HUES64 (cell line): ENCODE results near the gene GREB1L.

Source experiments
- H3K27ac ChIP-seq: 2 replicates; pipeline ENCODE4 v1.7.0; 2013; ENCODE audit warnings: low read depth, low read length, inconsistent platforms
- H3K27me3 ChIP-seq: 2 replicates; pipeline ENCODE4 v1.6.1; 2013; ENCODE audit warnings: mild to moderate bottlenecking, low read length; ENCODE audit not compliant: insufficient read depth
- H3K36me3 ChIP-seq: 2 replicates; pipeline ENCODE4 v1.6.1; 2013; ENCODE audit warnings: mild to moderate bottlenecking, low read length; ENCODE audit not compliant: insufficient read depth
- H3K4me1 ChIP-seq: 2 replicates; pipeline ENCODE4 v1.6.1; 2013; ENCODE audit warnings: mild to moderate bottlenecking, low read length, moderate library complexity; ENCODE audit not compliant: insufficient read depth
- H3K4me3 ChIP-seq: 2 replicates; pipeline ENCODE4 v1.5.1; 2013; ENCODE audit warnings: mild to moderate bottlenecking, low read length, moderate library complexity
- H3K9ac ChIP-seq: 2 replicates; pipeline ENCODE4 v1.6.1; 2013; ENCODE audit warnings: mild to moderate bottlenecking, low read depth, low read length
- H3K9me3 ChIP-seq: 2 replicates; pipeline ENCODE4 v1.6.1; 2013; ENCODE audit warnings: low read depth, low read length; ENCODE audit not compliant: insufficient read depth
- WGBS: fragments of 150-250, 120-280 bp; methylation state at CpG from one replicate; pipeline ENCODE4 v1.1.7; 2013; ENCODE audit warnings: missing lambda C conversion rate; 5-methylcytosine and 5-hydroxymethylcytosine counted together

The GREB1L gene

GRCh38 chr18:21457179-21457535 is 215.1 kb downstream of the GREB1L start:
- Histone ChIP-seq H3K9me3 (no peaks in the 10 kb centered on the region), H3K36me3 (peaks cover 28% of the 10 kb centered on the region; the same call in 1 of the 2 replicates), H3K4me1 (no peaks in the 10 kb centered on the region), H3K27me3 (no peaks in the 10 kb centered on the region), H3K27ac (no peak overlapping the region), H3K4me3 (no peak overlapping the region), H3K9ac (no peak overlapping the region)

DNA sequence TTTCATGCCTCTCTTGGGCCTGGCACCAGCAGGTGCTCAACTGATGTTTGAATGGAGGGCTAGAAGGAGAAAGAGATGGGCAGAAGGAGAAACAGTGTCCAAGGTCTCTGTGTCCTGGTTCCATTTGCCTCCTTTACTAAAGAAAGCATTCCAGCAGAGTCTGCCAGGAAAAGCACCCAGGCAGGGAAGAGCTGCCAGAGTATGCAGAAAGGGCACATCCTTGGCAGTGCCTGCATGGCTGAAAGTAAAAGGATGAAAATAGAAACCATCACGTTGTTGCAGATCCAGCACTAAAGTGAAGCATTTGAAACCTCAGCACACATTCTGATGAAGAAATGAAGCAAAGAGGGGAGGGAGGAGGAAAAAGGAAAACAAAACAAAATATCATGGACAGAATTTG is 216.3 kb downstream of the GREB1L start:
- H3K36me3 ChIP-seq: peaks cover 18% of the 10 kb centered on the region; the same call in 1 of the 2 replicates
- H3K9me3 ChIP-seq: no peaks in the 10 kb centered on the region
- no peak overlapping the region for H3K27ac ChIP-seq
- 84% methylated on average over 1 of the region's 1 CpG for WGBS
- no peaks in the 10 kb centered on the region for H3K27me3 ChIP-seq
- no peaks in the 10 kb centered on the region for H3K4me1 ChIP-seq
- no peak overlapping the region for H3K9ac ChIP-seq
- H3K4me3 ChIP-seq: no peak overlapping the region

DNA sequence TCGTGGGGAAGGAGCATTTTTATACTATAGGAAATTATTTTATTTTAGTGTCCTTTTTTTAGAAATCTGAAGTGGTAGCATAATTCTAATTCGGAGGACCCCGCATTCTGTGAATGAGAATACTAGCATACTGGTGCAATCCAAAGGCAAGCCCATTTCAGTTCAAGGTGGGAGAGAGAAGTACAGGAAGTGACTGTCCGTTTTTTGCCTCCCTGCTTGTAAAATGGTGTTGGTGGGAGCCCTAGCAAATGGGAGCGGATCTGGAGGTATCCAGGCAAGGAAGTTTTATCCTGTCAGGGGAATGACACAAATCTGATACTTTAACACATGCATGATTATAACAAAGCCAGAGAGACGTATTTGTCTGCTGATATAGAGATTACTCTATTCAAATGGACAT is 216.8 kb downstream of the GREB1L start:
- no peaks in the 10 kb centered on the region for H3K4me1 ChIP-seq
- H3K9ac ChIP-seq: no peak overlapping the region
- 90% methylated on average over 5 of the region's 6 CpGs for WGBS

GRCh38 chr18:21459706-21460286 is 217.8 kb downstream of the GREB1L start:
- Histone ChIP-seq H3K27me3 (no peaks in the 10 kb centered on the region), H3K4me3 (no peak overlapping the region), H3K9me3 (no peaks in the 10 kb centered on the region), H3K9ac (no peak overlapping the region), H3K27ac (no peak overlapping the region), H3K4me1 (no peaks in the 10 kb centered on the region), H3K36me3 (peaks cover 8% of the 10 kb centered on the region; the same call in 1 of the 2 replicates)
- 92% methylated on average over 10 of the region's 10 CpGs for WGBS

More for the DNA sequence above, 216.8 kb downstream of the GREB1L start:
- no peaks in the 10 kb centered on the region for H3K27me3 ChIP-seq
- no peak overlapping the region for H3K27ac ChIP-seq
- H3K4me3 ChIP-seq: no peak overlapping the region
- peaks cover 14% of the 10 kb centered on the region; the same call in 1 of the 2 replicates for H3K36me3 ChIP-seq
- H3K9me3 ChIP-seq: no peaks in the 10 kb centered on the region

DNA sequence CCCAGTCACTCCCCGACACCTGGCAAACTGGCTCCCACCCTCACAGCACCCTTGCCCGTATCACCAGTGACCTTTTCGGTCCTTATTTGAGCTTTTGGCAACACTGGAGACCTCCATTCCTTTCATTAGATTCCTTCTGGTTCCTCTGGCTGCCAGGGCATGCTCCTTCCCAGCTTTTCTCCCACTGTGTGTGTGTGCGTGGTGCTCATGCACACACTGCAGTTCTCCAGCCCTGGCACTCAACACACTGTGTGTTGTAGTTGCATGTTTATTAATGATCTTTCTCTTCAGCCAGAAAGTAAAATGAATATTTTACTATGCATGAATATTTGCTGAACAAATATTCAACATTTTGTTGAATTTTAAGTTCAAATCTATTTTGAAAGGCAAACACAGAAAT is 219.4 kb downstream of the GREB1L start:
- peaks cover 11% of the 10 kb centered on the region; the same call in 1 of the 2 replicates for H3K36me3 ChIP-seq
- H3K4me1 ChIP-seq: no peaks in the 10 kb centered on the region
- no peak overlapping the region for H3K4me3 ChIP-seq
- 92% methylated on average over 4 of the region's 4 CpGs for WGBS
- H3K27me3 ChIP-seq: no peaks in the 10 kb centered on the region
- no peak overlapping the region for H3K9ac ChIP-seq
- no peak overlapping the region for H3K27ac ChIP-seq
- no peaks in the 10 kb centered on the region for H3K9me3 ChIP-seq

DNA sequence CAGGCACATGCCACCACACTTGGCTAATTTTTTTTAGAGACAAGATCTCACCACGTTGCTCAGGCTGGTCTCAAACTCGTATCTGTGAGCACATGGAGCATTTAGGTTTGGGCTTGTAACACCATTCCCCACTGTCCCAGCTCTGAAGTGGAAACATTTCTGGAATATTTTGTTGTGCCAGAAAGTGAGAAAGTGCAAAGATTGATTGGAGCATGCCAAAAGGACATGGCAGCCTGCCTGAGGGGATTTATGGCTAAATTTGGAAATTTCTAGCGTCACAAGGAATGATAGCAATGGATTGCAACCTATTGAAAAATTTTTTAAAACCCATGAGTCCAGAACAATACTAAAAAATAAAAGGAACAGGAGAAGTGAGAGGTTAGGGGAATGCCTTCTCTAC is 221.7 kb downstream of the GREB1L start:
- Histone ChIP-seq H3K27me3 (no peaks in the 10 kb centered on the region), H3K27ac (no peak overlapping the region), H3K9ac (no peak overlapping the region), H3K4me1 (no peaks in the 10 kb centered on the region), H3K9me3 (no peaks in the 10 kb centered on the region), H3K4me3 (no peak overlapping the region), H3K36me3 (peaks cover 4% of the 10 kb centered on the region; the same call in 1 of the 2 replicates)
- WGBS: 88% methylated on average over 2 of the region's 3 CpGs

DNA sequence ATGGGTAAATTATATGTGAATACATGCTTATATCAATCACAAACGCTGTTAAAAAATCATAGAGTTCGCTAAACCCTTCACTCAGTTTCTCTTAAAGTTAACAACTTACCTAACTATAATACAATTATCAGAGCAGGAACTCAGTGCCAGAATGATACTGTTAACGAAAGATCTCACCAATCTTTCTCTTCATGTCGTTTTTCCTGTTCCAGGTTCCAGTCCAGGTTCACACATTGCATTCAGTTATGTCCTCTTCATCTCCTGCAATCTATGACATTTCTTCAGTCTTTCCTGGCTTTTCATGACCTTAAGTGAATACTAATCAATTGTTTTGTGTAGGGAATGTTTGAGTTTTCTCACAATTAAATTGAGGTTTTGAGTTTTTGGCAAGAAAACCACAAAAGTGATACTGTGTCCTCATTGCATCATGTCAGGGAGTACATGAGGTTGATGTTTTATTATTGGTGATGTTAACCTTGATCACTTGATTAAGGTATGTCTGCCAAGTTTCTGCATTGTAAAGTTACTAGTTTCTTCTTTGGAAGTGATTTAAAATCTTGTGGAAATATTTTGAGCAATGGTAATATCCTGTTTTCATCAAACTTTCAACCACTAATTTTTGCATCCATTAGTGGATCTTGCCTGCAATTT is 226.6 kb downstream of the GREB1L start:
- no peak overlapping the region for H3K9ac ChIP-seq
- no peak overlapping the region for H3K27ac ChIP-seq
- no peak overlapping the region for H3K4me3 ChIP-seq
- no peaks in the 10 kb centered on the region; the same call in 1 of the 2 replicates for H3K9me3 ChIP-seq
- no peaks in the 10 kb centered on the region for H3K27me3 ChIP-seq
- H3K4me1 ChIP-seq: no peaks in the 10 kb centered on the region
- 86% methylated on average over 4 of the region's 4 CpGs for WGBS
- peaks cover 13% of the 10 kb centered on the region; the same call in 1 of the 2 replicates for H3K36me3 ChIP-seq

DNA sequence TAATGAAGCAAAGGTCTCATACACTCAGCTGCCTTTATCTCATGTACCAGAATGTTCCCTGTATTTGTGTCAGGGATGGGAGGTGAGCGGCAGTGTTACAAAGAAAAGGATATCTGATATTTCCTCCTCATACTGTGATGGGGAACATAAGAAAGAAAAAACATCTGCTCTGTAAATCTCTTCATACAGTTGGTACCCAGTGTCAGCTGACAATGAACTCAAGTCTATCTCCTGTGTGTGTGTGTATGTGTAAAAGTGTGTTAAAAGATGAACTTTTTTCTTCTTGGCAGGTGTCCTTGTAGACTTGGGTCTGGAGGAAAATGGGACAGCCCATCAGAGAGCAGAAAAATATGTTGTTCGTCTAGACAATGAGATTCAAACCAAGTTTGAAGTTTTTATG is 230.7 kb downstream of the GREB1L start:
- Histone ChIP-seq H3K4me3 (no peak overlapping the region), H3K4me1 (no peaks in the 10 kb centered on the region), H3K27ac (no peak overlapping the region), H3K9me3 (no peaks in the 10 kb centered on the region; the same call in 1 of the 2 replicates), H3K9ac (no peak overlapping the region), H3K27me3 (no peaks in the 10 kb centered on the region), H3K36me3 (peaks cover 16% of the 10 kb centered on the region; the same call in 1 of the 2 replicates)
- WGBS: 88% methylated on average over 2 of the region's 2 CpGs

DNA sequence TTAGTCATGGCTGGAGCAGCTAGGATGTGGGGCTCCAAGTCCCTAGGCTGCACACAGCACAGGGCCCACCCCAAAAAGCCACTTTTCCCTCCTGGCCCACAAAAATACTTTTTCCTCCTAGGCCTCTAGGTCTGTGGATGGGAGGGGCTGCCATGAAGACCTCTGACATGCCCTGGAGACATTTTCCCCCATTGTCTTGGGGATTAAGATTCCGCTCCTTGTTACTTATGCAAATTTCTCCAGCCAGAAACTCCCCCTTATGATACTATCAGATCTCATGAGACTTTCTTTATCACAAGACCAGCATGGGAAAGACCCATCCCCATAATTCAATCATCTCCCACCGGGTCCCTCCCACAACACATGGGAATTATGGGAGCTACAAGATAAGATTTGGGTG is 232.6 kb downstream of the GREB1L start:
- 81% methylated on average over 1 of the region's 2 CpGs for WGBS
- H3K9me3 ChIP-seq: no peaks in the 10 kb centered on the region; the same call in 1 of the 2 replicates

DNA sequence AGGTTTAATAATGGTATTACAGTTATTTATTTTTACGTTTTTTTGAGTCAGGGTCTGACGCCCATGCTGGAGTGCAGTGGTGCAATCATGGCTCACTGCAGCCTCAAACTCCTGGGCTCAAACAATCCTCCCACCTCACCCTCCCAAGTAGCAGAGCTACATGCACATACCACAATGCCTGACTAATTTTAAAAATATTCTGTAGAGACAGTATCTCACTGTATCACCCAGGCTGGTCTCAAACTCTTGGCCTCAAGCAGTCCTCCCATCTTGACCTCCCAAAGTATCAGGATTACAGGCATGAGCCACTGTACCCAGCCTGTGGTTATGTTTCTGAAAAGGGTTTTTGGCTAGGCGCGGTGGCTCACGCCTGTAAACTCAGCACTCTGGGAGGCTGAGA is 237.7 kb downstream of the GREB1L start:
- peaks cover 24% of the 10 kb centered on the region; the same call in 1 of the 2 replicates for H3K36me3 ChIP-seq

More for the DNA sequence above, 232.6 kb downstream of the GREB1L start:
- Histone ChIP-seq H3K27ac (no peak overlapping the region), H3K36me3 (peaks cover 21% of the 10 kb centered on the region; the same call in 1 of the 2 replicates), H3K27me3 (no peaks in the 10 kb centered on the region), H3K4me3 (no peak overlapping the region), H3K9ac (no peak overlapping the region), H3K4me1 (no peaks in the 10 kb centered on the region)

GRCh38 chr18:21481739-21482138 is 239.7 kb downstream of the GREB1L start:
- WGBS: 98% methylated on average over 2 of the region's 2 CpGs
- Histone ChIP-seq H3K36me3 (peaks cover 24% of the 10 kb centered on the region; the same call in 1 of the 2 replicates), H3K4me1 (peaks cover 9% of the 10 kb centered on the region), H3K9me3 (no peaks in the 10 kb centered on the region), H3K27me3 (no peaks in the 10 kb centered on the region), H3K4me3 (no peak overlapping the region), H3K9ac (no peak overlapping the region), H3K27ac (no peak overlapping the region)

More for the DNA sequence above, 237.7 kb downstream of the GREB1L start:
- no peak overlapping the region for H3K9ac ChIP-seq
- no peaks in the 10 kb centered on the region for H3K9me3 ChIP-seq
- H3K27ac ChIP-seq: no peak overlapping the region
- WGBS: 97% methylated on average over 5 of the region's 5 CpGs
- peaks cover under 1% of the 10 kb centered on the region; the same call in 1 of the 2 replicates for H3K4me1 ChIP-seq
- H3K27me3 ChIP-seq: no peaks in the 10 kb centered on the region
- no peak overlapping the region for H3K4me3 ChIP-seq
